Measurements from ENCODE around the gene SPDYE2. TPM values are rescaled to one million over a fixed set of nuclear protein-coding genes. Genes with fewer than 3 reads are reported as not detected.
"Not testable (repeated sequence)": the region's sequence is repeated elsewhere in the genome, so short reads cannot be mapped to it uniquely, and the experiment has no call there.

SPDYE2 gene
- total and polyA plus RNA-seq, 4 experiments from 2014 or later: 0.20 to 1.7 (median 0.28) TPM; not detected in 1

DNA sequence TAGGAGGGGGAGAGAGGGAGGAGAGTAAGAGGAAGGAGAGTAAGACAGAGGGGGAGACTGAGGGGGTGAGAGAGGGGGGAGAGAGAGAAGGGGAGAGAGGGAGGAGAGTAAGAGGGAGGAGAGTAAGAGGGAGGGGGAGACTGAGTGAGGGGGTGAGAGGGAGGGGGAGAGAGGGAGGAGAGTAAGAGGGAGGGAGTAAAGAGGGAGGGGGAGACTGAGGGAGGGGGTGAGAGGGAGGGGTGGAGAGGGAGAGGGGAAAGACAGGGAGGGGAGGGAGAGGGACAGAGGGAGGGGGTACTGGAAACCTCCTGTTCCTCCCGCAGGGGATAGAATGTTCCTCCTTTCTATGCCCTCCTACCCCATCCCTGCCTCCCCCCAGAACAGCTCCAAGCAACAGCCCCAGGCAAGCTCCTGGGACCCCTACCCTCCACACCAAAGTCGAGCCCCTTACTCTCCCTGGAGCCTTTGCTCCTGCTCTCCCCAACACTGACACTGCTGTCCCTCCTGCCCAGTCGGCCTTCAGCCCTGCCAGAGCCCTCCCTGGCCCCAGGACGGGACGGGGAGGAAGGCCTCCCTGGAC lies 38.3 kb upstream of the SPDYE2 start:
- H3K4me3 ChIP-seq (ENCODE audit: low read length in 2 of 2); H3K27ac Mint-ChIP-seq; H3K27me3 Mint-ChIP-seq; H3K36me3 Mint-ChIP-seq; H3K4me1 ChIP-seq (ENCODE audit: insufficient read depth, low read length); H3K27ac ChIP-seq (ENCODE audit: low read depth, low read length); H3K36me3 ChIP-seq (ENCODE audit: insufficient read depth, low read length); H3K4me1 Mint-ChIP-seq; CTCF ChIA-PET (ENCODE audit: partially characterized antibody); H3K27me3 ChIP-seq (ENCODE audit: insufficient read depth, low read length); intact Hi-C loops (cut with micrococcal nuclease); POLR2A ChIA-PET (ENCODE audit: partially characterized antibody); H3K9me3 ChIP-seq (ENCODE audit: control insufficient read depth in 1 of 2, low read length in 2 of 2); H3K9me3 Mint-ChIP-seq: not testable (repeated sequence)
- peak in 1 of 5 donors; percentile 48 for DNase-seq
- H3K4me3 Mint-ChIP-seq: peak overlapping the region in 4 of 8 donors; percentile 24 to 50 (median 42)

GRCh38 chr7:102514881-102515721 lies 35.9 kb upstream of the SPDYE2 start:
- H3K9me3 ChIP-seq (ENCODE audit: control insufficient read depth in 1 of 2, low read length in 2 of 2); H3K36me3 ChIP-seq (ENCODE audit: insufficient read depth, low read length); H3K27ac ChIP-seq (ENCODE audit: low read depth, low read length); H3K9me3 Mint-ChIP-seq; H3K27me3 Mint-ChIP-seq; H3K4me1 ChIP-seq (ENCODE audit: insufficient read depth, low read length); H3K4me3 ChIP-seq (ENCODE audit: low read length in 2 of 2); H3K36me3 Mint-ChIP-seq; H3K4me1 Mint-ChIP-seq; CTCF ChIA-PET (ENCODE audit: partially characterized antibody); intact Hi-C loops (cut with micrococcal nuclease); POLR2A ChIA-PET (ENCODE audit: partially characterized antibody); DNase-seq; H3K4me3 Mint-ChIP-seq; H3K27me3 ChIP-seq (ENCODE audit: insufficient read depth, low read length); H3K27ac Mint-ChIP-seq: not testable (repeated sequence)

DNA sequence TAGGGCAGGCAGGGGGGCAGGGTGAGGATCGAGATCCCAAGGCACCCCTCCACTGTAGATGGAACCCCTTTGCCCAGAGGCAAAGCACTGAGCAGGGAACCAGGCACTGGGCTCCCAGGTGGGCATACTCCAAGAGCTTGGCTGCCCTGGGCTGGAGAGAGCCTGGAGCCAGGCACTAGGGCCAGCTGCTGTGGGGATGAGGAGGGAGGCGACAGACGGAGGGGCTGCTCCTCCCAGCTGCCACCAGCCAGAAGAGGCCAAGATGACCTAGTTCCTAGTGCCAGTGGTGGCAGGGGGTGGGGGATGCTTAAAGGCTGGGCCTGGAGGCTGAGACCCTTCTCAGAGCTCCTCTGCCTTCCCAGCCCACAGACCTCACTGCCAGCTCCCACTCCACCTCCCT lies 35.1 kb upstream of the SPDYE2 start:
- POLR2A ChIA-PET (ENCODE audit: partially characterized antibody); H3K4me3 ChIP-seq (ENCODE audit: low read length in 2 of 2); H3K4me3 Mint-ChIP-seq; H3K4me1 Mint-ChIP-seq; H3K36me3 Mint-ChIP-seq; H3K27ac Mint-ChIP-seq; H3K4me1 ChIP-seq (ENCODE audit: insufficient read depth, low read length); CTCF ChIA-PET (ENCODE audit: partially characterized antibody); H3K27me3 Mint-ChIP-seq; H3K36me3 ChIP-seq (ENCODE audit: insufficient read depth, low read length); DNase-seq; H3K27me3 ChIP-seq (ENCODE audit: insufficient read depth, low read length); intact Hi-C loops (cut with micrococcal nuclease); H3K9me3 ChIP-seq (ENCODE audit: control insufficient read depth in 1 of 2, low read length in 2 of 2); H3K9me3 Mint-ChIP-seq; H3K27ac ChIP-seq (ENCODE audit: low read depth, low read length): not testable (repeated sequence)

- H3K9me3 ChIP-seq (ENCODE audit: control insufficient read depth in 1 of 2, low read length in 2 of 2); H3K4me3 Mint-ChIP-seq; H3K27me3 Mint-ChIP-seq; CTCF ChIA-PET (ENCODE audit: partially characterized antibody); H3K4me1 Mint-ChIP-seq; POLR2A ChIA-PET (ENCODE audit: partially characterized antibody); H3K27me3 ChIP-seq (ENCODE audit: insufficient read depth, low read length); DNase-seq; H3K4me3 ChIP-seq (ENCODE audit: low read length in 2 of 2); H3K27ac Mint-ChIP-seq; H3K27ac ChIP-seq (ENCODE audit: low read depth, low read length); H3K36me3 Mint-ChIP-seq; H3K4me1 ChIP-seq (ENCODE audit: insufficient read depth, low read length); H3K36me3 ChIP-seq (ENCODE audit: insufficient read depth, low read length); intact Hi-C loops (cut with micrococcal nuclease); H3K9me3 Mint-ChIP-seq: not testable (repeated sequence)
Measured at GRCh38 chr7:102516951-102517350, 34.1 kb upstream of the SPDYE2 start.

DNA sequence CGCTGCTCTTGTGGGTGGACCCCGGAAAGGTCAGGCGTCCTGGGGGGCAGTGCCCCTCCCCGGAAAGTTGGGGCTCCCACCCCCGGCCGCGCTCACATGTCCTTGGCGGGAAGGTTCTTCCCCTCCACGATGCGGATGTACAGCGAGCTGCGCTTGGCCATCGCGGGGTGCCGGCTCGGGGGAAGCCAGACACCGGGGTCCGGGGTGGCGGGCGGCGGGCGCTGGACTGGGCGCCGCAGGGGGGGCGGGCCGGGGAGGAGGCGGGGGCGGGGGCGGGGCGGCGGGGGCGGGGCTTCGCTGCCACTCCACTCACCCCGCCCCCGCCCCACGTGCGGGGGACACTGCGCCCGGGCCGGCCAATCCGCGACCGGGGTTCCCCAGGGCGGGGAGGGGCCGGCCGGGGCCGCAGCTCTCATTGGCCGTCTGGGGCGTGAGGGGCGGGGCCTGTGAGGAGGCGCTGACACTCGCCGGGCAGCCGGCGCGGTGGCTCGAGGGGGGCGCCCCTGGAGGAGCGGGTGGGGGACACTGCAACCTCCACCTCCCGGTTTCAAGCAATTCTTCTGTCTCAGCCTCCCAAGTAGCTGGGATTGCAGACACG lies 33.4 kb upstream of the SPDYE2 start, which contains the start of gene RASA4B:
RASA4B (minus strand) TSS at position 228 of the 598 bp plus-strand sequence; CDS start at position 161, 67 bp downstream.
- peak within 1 kb of the TSS in 1 of 7 donors; percentile 74 for H3K27ac Mint-ChIP-seq

GRCh38 chr7:102520797-102521196 lies 30.2 kb upstream of the SPDYE2 start:
- H3K4me3 ChIP-seq (ENCODE audit: low read length in 2 of 2); H3K9me3 Mint-ChIP-seq; DNase-seq; H3K36me3 Mint-ChIP-seq; H3K9me3 ChIP-seq (ENCODE audit: control insufficient read depth in 1 of 2, low read length in 2 of 2); intact Hi-C loops (cut with micrococcal nuclease); H3K4me1 Mint-ChIP-seq; H3K27ac Mint-ChIP-seq; POLR2A ChIA-PET (ENCODE audit: partially characterized antibody); H3K4me3 Mint-ChIP-seq; H3K4me1 ChIP-seq (ENCODE audit: insufficient read depth, low read length); H3K27me3 ChIP-seq (ENCODE audit: insufficient read depth, low read length); H3K27me3 Mint-ChIP-seq; H3K36me3 ChIP-seq (ENCODE audit: insufficient read depth, low read length); H3K27ac ChIP-seq (ENCODE audit: low read depth, low read length); CTCF ChIA-PET (ENCODE audit: partially characterized antibody): not testable (repeated sequence)

More for the DNA sequence above, 33.4 kb upstream of the SPDYE2 start, which contains the start of gene RASA4B:
- H3K9me3 Mint-ChIP-seq; POLR2A ChIA-PET (ENCODE audit: partially characterized antibody); H3K27me3 ChIP-seq (ENCODE audit: insufficient read depth, low read length); H3K4me3 ChIP-seq (ENCODE audit: low read length in 2 of 2); H3K36me3 Mint-ChIP-seq; H3K4me1 ChIP-seq (ENCODE audit: insufficient read depth, low read length); H3K4me1 Mint-ChIP-seq; H3K36me3 ChIP-seq (ENCODE audit: insufficient read depth, low read length); H3K27me3 Mint-ChIP-seq; intact Hi-C loops (cut with micrococcal nuclease); H3K27ac ChIP-seq (ENCODE audit: low read depth, low read length); H3K9me3 ChIP-seq (ENCODE audit: control insufficient read depth in 1 of 2, low read length in 2 of 2); CTCF ChIA-PET (ENCODE audit: partially characterized antibody): not testable (repeated sequence)
- peak in 1 of 5 donors; percentile 8 for DNase-seq
- peak within 1 kb of the TSS in 5 of 8 donors; percentile 49 to 74 (median 57) for H3K4me3 Mint-ChIP-seq

DNA sequence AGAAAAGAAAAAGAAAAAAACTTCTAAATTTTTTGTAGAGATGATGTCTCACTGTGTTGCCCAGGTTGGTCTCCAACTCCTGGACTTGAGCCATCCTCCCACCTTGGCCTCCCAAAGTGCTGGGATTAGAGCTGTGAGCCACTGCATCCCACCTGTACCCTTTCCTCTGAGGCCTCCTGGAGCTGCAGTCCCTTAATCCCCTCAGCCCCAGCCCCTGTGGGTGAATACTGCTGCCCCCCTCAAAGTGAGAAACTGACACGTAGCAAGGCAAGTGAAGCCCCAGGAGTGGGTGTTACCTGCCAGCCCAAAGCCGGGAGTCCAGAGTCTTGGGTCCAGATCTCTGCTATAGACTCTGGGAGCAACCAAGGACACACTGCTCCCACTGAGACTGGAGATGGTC lies 26.2 kb upstream of the SPDYE2 start:
- H3K9me3 Mint-ChIP-seq; H3K27me3 Mint-ChIP-seq; H3K4me3 ChIP-seq (ENCODE audit: low read length in 2 of 2); H3K36me3 ChIP-seq (ENCODE audit: insufficient read depth, low read length); H3K27ac Mint-ChIP-seq; POLR2A ChIA-PET (ENCODE audit: partially characterized antibody); DNase-seq; H3K4me3 Mint-ChIP-seq; H3K9me3 ChIP-seq (ENCODE audit: control insufficient read depth in 1 of 2, low read length in 2 of 2); CTCF ChIA-PET (ENCODE audit: partially characterized antibody); H3K27ac ChIP-seq (ENCODE audit: low read depth, low read length); H3K36me3 Mint-ChIP-seq; H3K4me1 ChIP-seq (ENCODE audit: insufficient read depth, low read length); H3K4me1 Mint-ChIP-seq; intact Hi-C loops (cut with micrococcal nuclease); H3K27me3 ChIP-seq (ENCODE audit: insufficient read depth, low read length): not testable (repeated sequence)

All from CD4-positive, alpha-beta memory T cell (primary cell).